Loucy (cell line): ENCODE data around the gene KLK1.

Experiments
- H2AFZ ChIP-seq: fragments of 200-600 bp; sonication (generic); 2 replicates; pipeline ENCODE4 v1.6.0; 2016; ENCODE audit warnings: antibody characterized with exemption, mild to moderate bottlenecking, low read length, moderate library complexity
- H3F3A ChIP-seq: fragments of 200-600 bp; 2 replicates; pipeline ENCODE4 v1.6.0; 2016; ENCODE audit warnings: antibody characterized with exemption, low read depth, mild to moderate bottlenecking
- H3K27me3 ChIP-seq: fragments of 200-600 bp; sonication (generic); 2 replicates; pipeline ENCODE4 v1.6.1; 2014; ENCODE audit warnings: low read length, mild to moderate bottlenecking; ENCODE audit not compliant: insufficient read depth, poor library complexity, severe bottlenecking
- H3K36me3 ChIP-seq: fragments of 200-600 bp; sonication (generic); 2 replicates; pipeline ENCODE4 v1.6.1; 2016; ENCODE audit warnings: low read length; ENCODE audit not compliant: insufficient read depth
- H3K4me1 ChIP-seq: fragments of 200-600 bp; sonication (generic); 2 replicates; pipeline ENCODE4 v1.5.1; 2014; ENCODE audit warnings: low read length, mild to moderate bottlenecking; ENCODE audit not compliant: insufficient read depth, poor library complexity, severe bottlenecking
- H3K4me2 ChIP-seq: fragments of 200-600 bp; sonication (generic); 2 replicates; pipeline ENCODE4 v1.6.0; 2014; ENCODE audit warnings: antibody characterized with exemption, low read length, low read depth, mild to moderate bottlenecking; ENCODE audit not compliant: poor library complexity, severe bottlenecking
- H3K4me3 ChIP-seq: fragments of 200-600 bp; sonication (generic); 2 replicates; pipeline ENCODE4 v1.5.1; 2014; ENCODE audit warnings: low read length, mild to moderate bottlenecking, mixed read lengths; ENCODE audit not compliant: poor library complexity, severe bottlenecking
- H3K79me2 ChIP-seq: fragments of 200-600 bp; sonication (generic); 2 replicates; pipeline ENCODE4 v1.6.1; 2014; ENCODE audit warnings: low read length; ENCODE audit not compliant: insufficient read depth
- H3K9ac ChIP-seq: fragments of 200-600 bp; sonication (generic); 2 replicates; pipeline ENCODE4 v1.6.0; 2014; ENCODE audit warnings: mild to moderate bottlenecking, low read depth, low read length, moderate library complexity; ENCODE audit not compliant: poor library complexity, severe bottlenecking
- H3K9me2 ChIP-seq: fragments of 200-600 bp; sonication (generic); replicated peaks from 2 replicates; pipeline ENCODE4 v1.6.1; 2016; ENCODE audit warnings: low read depth, low read length, mixed read lengths
- H3K9me3 ChIP-seq: fragments of 200-600 bp; sonication (generic); 2 replicates; pipeline ENCODE4 v1.6.1; 2014; ENCODE audit warnings: mild to moderate bottlenecking, antibody characterized with exemption, low read length, low read depth; ENCODE audit not compliant: insufficient read depth
- H4K20me1 ChIP-seq: fragments of 200-600 bp; sonication (generic); 2 replicates; pipeline ENCODE4 v1.6.0; 2014; ENCODE audit warnings: antibody characterized with exemption, low read length, mild to moderate bottlenecking; ENCODE audit not compliant: insufficient read depth, poor library complexity, severe bottlenecking
- EZH2phosphoT487 ChIP-seq: fragments of 200-600 bp; IDR thresholded peaks from 2 replicates; pipeline ENCODE4 v1.6.1; 2018; ENCODE audit warnings: antibody characterized with exemption, mild to moderate bottlenecking, moderate library complexity, borderline replicate concordance
- TF ChIP-seq, protein P1 (sequence below): fragments of 200-600 bp; sonication (generic); conservative IDR thresholded peaks from 2 replicates; pipeline ENCODE4 v1.5.1; 2014; ENCODE audit warnings: mild to moderate bottlenecking, antibody characterized with exemption, low read length

KLK1 gene

DNA sequence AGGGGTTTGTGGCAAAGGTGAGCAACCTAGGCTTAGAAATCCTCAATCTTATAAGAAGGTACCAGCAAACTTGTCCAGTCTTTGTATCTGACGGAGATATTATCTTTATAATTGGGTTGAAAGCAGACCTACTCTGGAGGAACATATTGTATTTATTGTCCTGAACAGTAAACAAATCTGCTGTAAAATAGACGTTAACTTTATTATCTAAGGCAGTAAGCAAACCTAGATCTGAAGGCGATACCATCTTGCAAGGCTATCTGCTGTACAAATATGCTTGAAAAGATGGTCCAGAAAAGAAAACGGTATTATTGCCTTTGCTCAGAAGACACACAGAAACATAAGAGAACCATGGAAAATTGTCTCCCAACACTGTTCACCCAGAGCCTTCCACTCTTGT, 45.9 kb upstream of the KLK1 start:
- Histone ChIP-seq H4K20me1 (no peaks in the 10 kb centered on the region), H3F3A (no peaks in the 10 kb centered on the region), H3K9me3 (no peaks in the 10 kb centered on the region), H3K4me2 (no peak overlapping the region), H3K9ac (no peak overlapping the region), H3K79me2 (no peaks in the 10 kb centered on the region), H3K4me1 (no peaks in the 10 kb centered on the region), H3K9me2 (no peaks in the 10 kb centered on the region), H3K4me3 (no peak overlapping the region), H2AFZ (no peak overlapping the region), H3K36me3 (no peaks in the 10 kb centered on the region), H3K27me3 (no peaks in the 10 kb centered on the region)
- no peak for TF ChIP-seq EZH2phosphoT487
- TF ChIP-seq, protein P1, sequence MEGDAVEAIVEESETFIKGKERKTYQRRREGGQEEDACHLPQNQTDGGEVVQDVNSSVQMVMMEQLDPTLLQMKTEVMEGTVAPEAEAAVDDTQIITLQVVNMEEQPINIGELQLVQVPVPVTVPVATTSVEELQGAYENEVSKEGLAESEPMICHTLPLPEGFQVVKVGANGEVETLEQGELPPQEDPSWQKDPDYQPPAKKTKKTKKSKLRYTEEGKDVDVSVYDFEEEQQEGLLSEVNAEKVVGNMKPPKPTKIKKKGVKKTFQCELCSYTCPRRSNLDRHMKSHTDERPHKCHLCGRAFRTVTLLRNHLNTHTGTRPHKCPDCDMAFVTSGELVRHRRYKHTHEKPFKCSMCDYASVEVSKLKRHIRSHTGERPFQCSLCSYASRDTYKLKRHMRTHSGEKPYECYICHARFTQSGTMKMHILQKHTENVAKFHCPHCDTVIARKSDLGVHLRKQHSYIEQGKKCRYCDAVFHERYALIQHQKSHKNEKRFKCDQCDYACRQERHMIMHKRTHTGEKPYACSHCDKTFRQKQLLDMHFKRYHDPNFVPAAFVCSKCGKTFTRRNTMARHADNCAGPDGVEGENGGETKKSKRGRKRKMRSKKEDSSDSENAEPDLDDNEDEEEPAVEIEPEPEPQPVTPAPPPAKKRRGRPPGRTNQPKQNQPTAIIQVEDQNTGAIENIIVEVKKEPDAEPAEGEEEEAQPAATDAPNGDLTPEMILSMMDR, result no peak

- no peaks in the 10 kb centered on the region for H3F3A ChIP-seq
Observed at GRCh38 chr19:50861496-50862286, 38.1 kb upstream of the KLK1 start.

DNA sequence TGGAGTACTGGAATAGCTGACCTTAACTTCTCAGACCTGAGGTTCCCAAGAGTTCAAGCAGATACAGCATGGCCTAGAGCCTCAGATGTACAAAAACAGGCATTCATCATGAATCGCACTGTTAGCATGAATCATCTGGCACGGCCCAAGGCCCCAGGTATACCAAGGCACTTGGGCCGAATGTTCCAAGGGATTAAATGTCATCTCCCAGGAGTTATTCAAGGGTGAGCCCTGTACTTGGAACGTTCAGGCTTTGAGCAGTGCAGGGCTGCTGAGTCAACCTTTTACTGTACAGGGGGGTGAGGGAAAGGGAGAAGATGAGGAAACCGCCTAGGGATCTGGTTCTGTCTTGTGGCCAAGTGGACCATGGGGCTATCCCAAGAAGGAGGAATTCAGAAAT, 37.4 kb upstream of the KLK1 start:
- TF ChIP-seq, protein P1, result no peak
- TF ChIP-seq EZH2phosphoT487, result no peak
- Histone ChIP-seq H3K36me3 (no peaks in the 10 kb centered on the region), H3K4me2 (no peak overlapping the region), H3K27me3 (no peaks in the 10 kb centered on the region), H3K9ac (no peak overlapping the region), H3K9me2 (no peaks in the 10 kb centered on the region), H3F3A (no peaks in the 10 kb centered on the region), H3K4me3 (no peak overlapping the region), H4K20me1 (no peaks in the 10 kb centered on the region), H2AFZ (no peak overlapping the region), H3K79me2 (no peaks in the 10 kb centered on the region), H3K9me3 (peaks cover 5% of the 10 kb centered on the region; the same call in 1 of the 2 replicates), H3K4me1 (no peaks in the 10 kb centered on the region)

More at GRCh38 chr19:50861496-50862286, 38.1 kb upstream of the KLK1 start:
- Histone ChIP-seq H3K4me2 (no peak overlapping the region), H3K9me2 (no peaks in the 10 kb centered on the region), H3K27me3 (no peaks in the 10 kb centered on the region), H3K9me3 (peaks cover 5% of the 10 kb centered on the region; the same call in 1 of the 2 replicates), H3K4me3 (no peak overlapping the region), H3K36me3 (no peaks in the 10 kb centered on the region), H4K20me1 (no peaks in the 10 kb centered on the region), H3K9ac (no peak overlapping the region), H3K4me1 (no peaks in the 10 kb centered on the region), H2AFZ (no peak overlapping the region), H3K79me2 (no peaks in the 10 kb centered on the region)
- no peak for TF ChIP-seq EZH2phosphoT487
- TF ChIP-seq, protein P1, result no peak
